ACC112 (cell line): ENCODE measurements around the gene POU2F1.

Experiments used
- H2AFZ ChIP-seq: fragments of 200-600 bp; sonication (generic); one replicate; pipeline ENCODE4 v1.6.0; 2017; ENCODE audit warnings: antibody characterized with exemption, low read length; ENCODE audit not compliant: unreplicated experiment
- H3K27ac ChIP-seq: fragments of 200-600 bp; sonication (generic); 2 replicates; pipeline ENCODE4 v1.5.1; 2014; ENCODE audit warnings: low read depth, mild to moderate bottlenecking, antibody characterized with exemption, low read length, moderate library complexity
- H3K27me3 ChIP-seq: fragments of 200-600 bp; sonication (generic); 2 replicates; pipeline ENCODE4 v1.6.1; 2014; ENCODE audit warnings: mild to moderate bottlenecking, antibody characterized with exemption, low read length, moderate library complexity, mixed read lengths; ENCODE audit not compliant: insufficient read depth
- H3K36me3 ChIP-seq: fragments of 200-600 bp; sonication (generic); 2 replicates; pipeline ENCODE4 v1.6.1; 2016; ENCODE audit warnings: mild to moderate bottlenecking, antibody characterized with exemption, low read length, moderate library complexity, mixed read lengths; ENCODE audit not compliant: insufficient read depth
- H3K4me1 ChIP-seq: fragments of 200-600 bp; sonication (generic); one replicate; pipeline ENCODE4 v1.6.1; 2016; ENCODE audit warnings: low read length, mixed read lengths; ENCODE audit not compliant: insufficient read depth, unreplicated experiment, control insufficient read depth
- H3K4me3 ChIP-seq: fragments of 200-600 bp; sonication (generic); 2 replicates; pipeline ENCODE4 v1.5.1; 2014; ENCODE audit warnings: mild to moderate bottlenecking, low read depth, low read length
- H3K79me2 ChIP-seq: fragments of 200-600 bp; sonication (generic); one replicate; pipeline ENCODE4 v1.6.0; 2016; ENCODE audit warnings: low read length; ENCODE audit not compliant: control insufficient read depth, unreplicated experiment, insufficient read depth

POU2F1 gene

DNA sequence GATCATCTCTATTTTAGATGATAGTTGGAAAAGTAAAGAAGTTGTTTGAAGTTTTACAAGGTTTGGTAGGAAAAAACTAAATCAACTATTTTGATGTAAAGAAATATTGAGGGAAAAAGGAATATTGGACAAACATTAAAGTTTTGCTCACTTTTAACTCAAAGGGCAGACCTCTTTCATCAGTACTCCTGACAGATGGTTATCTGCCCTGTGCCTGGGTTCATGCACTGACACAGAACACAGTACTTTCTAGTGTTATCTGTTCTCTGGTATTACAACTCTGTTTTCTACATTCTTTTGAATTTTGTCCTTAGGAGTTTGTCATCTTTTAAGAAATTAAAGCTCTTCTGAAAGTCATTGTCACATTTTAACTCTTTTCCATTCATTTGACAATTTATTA lies 118.7 kb downstream of the POU2F1 start:
- Histone ChIP-seq H3K27me3 (no peaks in the 10 kb centered on the region), H3K4me1 (peaks cover 3% of the 10 kb centered on the region), H3K4me3 (no peak overlapping the region), H3K36me3 (no peaks in the 10 kb centered on the region), H3K79me2 (no peaks in the 10 kb centered on the region), H2AFZ (no peak overlapping the region), H3K27ac (no peak overlapping the region)

DNA sequence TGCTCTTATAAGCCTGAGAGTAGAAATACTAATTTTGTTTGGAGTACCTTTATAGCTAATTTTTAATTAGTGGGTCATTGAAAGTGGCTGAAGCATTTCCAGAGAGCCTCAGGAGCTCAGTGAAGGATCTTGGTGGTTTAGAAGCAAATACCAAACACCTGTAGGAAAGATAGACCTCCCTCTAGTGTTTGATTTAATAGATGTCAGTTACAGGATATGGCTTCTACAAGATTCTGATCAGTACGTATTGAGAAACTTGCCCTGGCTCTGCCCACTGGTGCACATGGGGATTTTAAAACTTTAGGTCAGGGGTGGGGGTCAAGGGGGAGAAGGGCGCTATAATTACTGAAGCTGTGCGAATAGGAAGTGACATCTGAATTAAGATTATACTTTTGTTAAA lies 122.2 kb downstream of the POU2F1 start:
- Histone ChIP-seq H3K79me2 (no peaks in the 10 kb centered on the region), H3K27me3 (no peaks in the 10 kb centered on the region)

GRCh38 chr1:167344112-167344511 lies 123.4 kb downstream of the POU2F1 start:
- no peak overlapping the region for H2AFZ ChIP-seq
- H3K79me2 ChIP-seq, result no peaks in the 10 kb centered on the region
- no peaks in the 10 kb centered on the region for H3K27me3 ChIP-seq
- no peak overlapping the region for H3K4me3 ChIP-seq
- no peaks in the 10 kb centered on the region for H3K36me3 ChIP-seq
- no peak overlapping the region for H3K27ac ChIP-seq
- H3K4me1 ChIP-seq, result peaks cover 3% of the 10 kb centered on the region

More for the DNA sequence above, 122.2 kb downstream of the POU2F1 start:
- no peak overlapping the region for H2AFZ ChIP-seq
- peaks cover 3% of the 10 kb centered on the region for H3K4me1 ChIP-seq
- no peak overlapping the region for H3K27ac ChIP-seq
- H3K4me3 ChIP-seq, result no peak overlapping the region
- no peaks in the 10 kb centered on the region for H3K36me3 ChIP-seq

DNA sequence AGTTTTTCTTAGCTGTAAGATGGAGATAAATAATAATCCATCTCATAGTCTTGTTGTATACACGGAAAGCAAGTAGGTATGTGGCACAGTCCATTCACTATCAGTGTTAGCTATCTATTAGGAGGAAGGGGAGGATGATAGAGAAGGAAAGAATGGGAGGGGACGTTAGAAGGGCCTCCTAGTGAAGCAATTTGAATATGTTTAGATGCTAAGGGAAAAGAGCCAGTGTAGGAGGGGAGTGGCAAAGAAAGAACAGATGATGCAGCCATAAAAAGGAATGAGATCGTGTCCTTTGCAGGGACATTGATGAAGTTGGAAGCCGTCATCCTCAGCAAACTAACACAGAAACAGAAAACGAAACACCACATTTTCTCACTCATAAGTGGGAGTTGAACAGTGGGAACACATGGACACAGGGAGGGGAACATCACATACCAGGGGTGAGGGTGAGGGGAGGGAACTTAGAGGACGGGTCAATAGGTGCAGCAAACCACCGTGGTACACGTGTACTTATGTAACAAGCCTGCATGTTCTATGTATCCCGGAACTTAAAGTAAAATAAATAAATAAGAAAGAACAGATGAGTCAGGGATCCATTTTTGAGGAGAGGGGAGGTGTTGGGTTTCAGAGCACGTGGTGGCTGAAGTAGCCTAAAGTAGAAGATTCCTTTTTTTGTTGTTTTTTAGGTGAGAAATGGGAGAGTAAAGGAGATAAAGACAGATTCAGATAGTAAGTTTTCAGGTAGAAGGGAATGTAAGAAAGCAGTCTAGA lies 124.1 kb downstream of the POU2F1 start:
- peaks cover 3% of the 10 kb centered on the region for H3K4me1 ChIP-seq
- H3K27ac ChIP-seq, result no peak overlapping the region
- no peak overlapping the region for H3K4me3 ChIP-seq
- no peaks in the 10 kb centered on the region for H3K27me3 ChIP-seq
- H3K36me3 ChIP-seq, result no peaks in the 10 kb centered on the region
- H2AFZ ChIP-seq, result peak overlapping the region; percentile 23
- no peaks in the 10 kb centered on the region for H3K79me2 ChIP-seq

DNA sequence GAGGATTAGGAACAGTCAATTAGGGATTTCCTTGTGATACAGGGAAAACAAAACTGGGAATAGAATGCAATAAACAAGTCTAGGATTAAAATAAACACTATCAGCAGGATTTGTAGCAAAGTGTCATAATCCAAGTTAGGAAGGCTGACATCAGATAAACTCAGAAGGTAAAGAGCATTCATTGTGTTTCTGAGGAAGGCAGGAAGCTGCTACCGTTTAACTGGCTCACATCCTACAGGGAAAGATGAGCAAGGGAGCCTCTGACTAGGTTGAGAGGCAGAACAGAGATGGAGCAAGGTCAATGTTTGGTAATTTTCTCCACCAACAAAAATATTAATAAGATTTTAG lies 124.7 kb downstream of the POU2F1 start:
- H3K27me3 ChIP-seq, result no peaks in the 10 kb centered on the region
- no peaks in the 10 kb centered on the region for H3K36me3 ChIP-seq
- H3K79me2 ChIP-seq, result no peaks in the 10 kb centered on the region
- H3K4me3 ChIP-seq, result no peak overlapping the region
- peak overlapping the region; percentile 23 for H2AFZ ChIP-seq
- no peak overlapping the region for H3K27ac ChIP-seq
- H3K4me1 ChIP-seq, result peaks cover 3% of the 10 kb centered on the region

GRCh38 chr1:167357305-167357704 lies 136.6 kb downstream of the POU2F1 start:
- H3K27ac ChIP-seq, result no peak overlapping the region
- H2AFZ ChIP-seq, result no peak overlapping the region
- no peaks in the 10 kb centered on the region for H3K4me1 ChIP-seq
- no peak overlapping the region for H3K4me3 ChIP-seq
- peaks cover 3% of the 10 kb centered on the region for H3K79me2 ChIP-seq
- H3K27me3 ChIP-seq, result no peaks in the 10 kb centered on the region
- H3K36me3 ChIP-seq, result no peaks in the 10 kb centered on the region

- H3K4me3 ChIP-seq, result no peak overlapping the region
- H3K4me1 ChIP-seq, result no peaks in the 10 kb centered on the region
- no peaks in the 10 kb centered on the region for H3K27me3 ChIP-seq
- no peak overlapping the region for H2AFZ ChIP-seq
- no peaks in the 10 kb centered on the region for H3K36me3 ChIP-seq
- H3K79me2 ChIP-seq, result peaks cover 3% of the 10 kb centered on the region
- no peak overlapping the region for H3K27ac ChIP-seq
Measured at GRCh38 chr1:167359295-167359694, 138.6 kb downstream of the POU2F1 start.

- no peak overlapping the region for H3K4me3 ChIP-seq
- H3K79me2 ChIP-seq, result peaks cover 3% of the 10 kb centered on the region
- no peaks in the 10 kb centered on the region for H3K27me3 ChIP-seq
- no peaks in the 10 kb centered on the region for H3K4me1 ChIP-seq
- no peaks in the 10 kb centered on the region for H3K36me3 ChIP-seq
- no peak overlapping the region for H2AFZ ChIP-seq
- H3K27ac ChIP-seq, result no peak overlapping the region
Measured at GRCh38 chr1:167360120-167360519, 139.4 kb downstream of the POU2F1 start.

DNA sequence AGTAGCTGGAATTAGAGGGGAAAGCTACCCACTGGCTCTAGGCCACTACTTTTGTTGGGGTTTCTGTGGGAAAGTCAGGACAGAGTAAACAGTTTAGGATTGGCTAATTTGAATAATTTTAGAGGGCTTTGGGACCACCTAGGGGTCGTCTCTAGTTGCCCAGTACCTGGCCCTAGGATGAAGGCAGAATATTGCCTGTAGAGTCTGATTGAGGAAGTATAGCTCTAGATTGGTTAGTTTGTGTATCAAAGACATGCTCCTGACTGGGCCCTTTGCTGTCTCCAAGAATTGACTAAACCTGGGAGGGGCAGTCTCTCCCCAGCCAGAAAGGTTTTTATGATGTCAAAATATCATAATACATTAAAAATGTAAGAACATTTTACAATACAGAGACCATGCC lies 142.0 kb downstream of the POU2F1 start:
- Histone ChIP-seq H3K4me1 (no peaks in the 10 kb centered on the region), H3K4me3 (no peak overlapping the region), H3K27me3 (no peaks in the 10 kb centered on the region), H3K79me2 (peaks cover 3% of the 10 kb centered on the region), H3K27ac (no peak overlapping the region), H2AFZ (no peak overlapping the region), H3K36me3 (no peaks in the 10 kb centered on the region)

DNA sequence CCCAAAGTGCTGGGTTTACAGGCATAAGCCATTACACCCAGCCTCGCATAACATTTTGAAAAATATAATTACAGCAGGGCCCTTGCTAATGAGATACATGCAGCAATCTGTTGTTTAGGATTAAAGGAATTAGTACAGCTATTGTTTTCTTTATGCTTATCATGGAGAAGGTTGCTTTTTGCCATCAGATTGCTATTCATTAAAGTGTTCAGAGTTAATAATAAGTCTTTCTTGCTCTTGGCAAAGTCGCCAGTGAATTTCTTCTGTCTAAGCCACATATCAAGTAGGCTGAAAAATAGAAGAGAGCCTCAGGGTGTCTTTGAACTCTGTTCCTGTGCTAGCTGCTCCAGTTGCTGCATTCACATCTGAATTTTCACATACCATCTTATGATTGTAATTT lies 144.1 kb downstream of the POU2F1 start:
- Histone ChIP-seq H3K4me1 (no peaks in the 10 kb centered on the region), H3K79me2 (peaks cover 2% of the 10 kb centered on the region)

GRCh38 chr1:167365360-167365759 lies 144.7 kb downstream of the POU2F1 start:
- Histone ChIP-seq H3K27ac (no peak overlapping the region), H3K36me3 (no peaks in the 10 kb centered on the region), H3K4me1 (no peaks in the 10 kb centered on the region), H3K4me3 (no peak overlapping the region), H3K27me3 (no peaks in the 10 kb centered on the region), H2AFZ (no peak overlapping the region), H3K79me2 (no peaks in the 10 kb centered on the region)

More for the DNA sequence above, 144.1 kb downstream of the POU2F1 start:
- no peaks in the 10 kb centered on the region for H3K36me3 ChIP-seq
- H3K4me3 ChIP-seq, result no peak overlapping the region
- H3K27ac ChIP-seq, result no peak overlapping the region
- H3K27me3 ChIP-seq, result no peaks in the 10 kb centered on the region
- no peak overlapping the region for H2AFZ ChIP-seq
